ENCODE data around the gene RPP25L. TPM values are rescaled to one million over a fixed set of nuclear protein-coding genes. Genes with fewer than 3 reads are reported as not detected.

The RPP25L gene
- total RNA-seq, 2 donors from 2014 or later = 25.0 to 31.8 TPM

- peak; percentile 67 for ATAC-seq (replicated peaks in 1 of 2)
- no peak for DNase-seq
- Mint-ChIP-seq H3K9me3 (no peaks in the 10 kb centered on the region), H3K4me3 (no peak overlapping the region), H3K27ac (no peak overlapping the region), H3K4me1 (ENCODE audit: low read depth) (peaks cover 6% of the 10 kb centered on the region), H3K36me3 (ENCODE audit: insufficient read depth in 2 of 2) (no peaks in the 10 kb centered on the region), H3K27me3 (ENCODE audit: low read depth) (peaks cover 29% of the 10 kb centered on the region)
These were observed 39.3 kb downstream of the RPP25L start for GRCh38 chr9:34572628-34573027.

GRCh38 chr9:34572092-34572491 is 39.8 kb downstream of the RPP25L start:
- H3K9me3 Mint-ChIP-seq = no peaks in the 10 kb centered on the region
- H3K27ac Mint-ChIP-seq = no peak overlapping the region
- H3K27me3 Mint-ChIP-seq (ENCODE audit: low read depth) = peaks cover 29% of the 10 kb centered on the region
- no peak overlapping the region for H3K4me3 Mint-ChIP-seq
- ATAC-seq (replicated peaks in 1 of 2) = no peak
- DNase-seq = no peak
- peaks cover under 1% of the 10 kb centered on the region for H3K4me1 Mint-ChIP-seq (ENCODE audit: low read depth)
- no peaks in the 10 kb centered on the region for H3K36me3 Mint-ChIP-seq (ENCODE audit: insufficient read depth in 2 of 2)

GRCh38 chr9:34571481-34571810 is 40.5 kb downstream of the RPP25L start:
- no peaks in the 10 kb centered on the region for H3K4me1 Mint-ChIP-seq (ENCODE audit: low read depth)
- no peaks in the 10 kb centered on the region for H3K36me3 Mint-ChIP-seq (ENCODE audit: insufficient read depth in 2 of 2)
- no peak overlapping the region for H3K4me3 Mint-ChIP-seq
- peaks cover 29% of the 10 kb centered on the region for H3K27me3 Mint-ChIP-seq (ENCODE audit: low read depth)
- H3K27ac Mint-ChIP-seq = no peak overlapping the region
- no peaks in the 10 kb centered on the region for H3K9me3 Mint-ChIP-seq
- ATAC-seq (replicated peaks in 1 of 2) (no peak), DNase-seq (no peak)

- Mint-ChIP-seq H3K27ac (no peak overlapping the region), H3K4me1 (ENCODE audit: low read depth) (no peaks in the 10 kb centered on the region), H3K4me3 (no peak overlapping the region), H3K36me3 (ENCODE audit: insufficient read depth in 2 of 2) (no peaks in the 10 kb centered on the region), H3K9me3 (no peaks in the 10 kb centered on the region), H3K27me3 (ENCODE audit: low read depth) (peaks cover 24% of the 10 kb centered on the region)
- DNase-seq = no peak
- ATAC-seq (replicated peaks in 1 of 2) = no peak
These were observed 41.0 kb downstream of the RPP25L start for GRCh38 chr9:34570809-34571480.

- ATAC-seq (replicated peaks in 1 of 2) = no peak
- Mint-ChIP-seq H3K9me3 (no peaks in the 10 kb centered on the region), H3K36me3 (ENCODE audit: insufficient read depth in 2 of 2) (no peaks in the 10 kb centered on the region), H3K4me1 (ENCODE audit: low read depth) (no peaks in the 10 kb centered on the region), H3K27ac (no peak overlapping the region), H3K4me3 (no peak overlapping the region), H3K27me3 (ENCODE audit: low read depth) (peaks cover 20% of the 10 kb centered on the region)
- DNase-seq = no peak
These were observed 41.5 kb downstream of the RPP25L start for GRCh38 chr9:34570376-34570775.

GRCh38 chr9:34568774-34569173 is 43.1 kb downstream of the RPP25L start:
- Mint-ChIP-seq H3K27ac (no peak overlapping the region), H3K4me3 (no peak overlapping the region), H3K27me3 (ENCODE audit: low read depth) (peaks cover 31% of the 10 kb centered on the region), H3K9me3 (no peaks in the 10 kb centered on the region), H3K4me1 (ENCODE audit: low read depth) (no peaks in the 10 kb centered on the region), H3K36me3 (ENCODE audit: insufficient read depth in 2 of 2) (no peaks in the 10 kb centered on the region)
- DNase-seq (no peak), ATAC-seq (replicated peaks in 1 of 2) (no peak)

- Mint-ChIP-seq H3K9me3 (no peaks in the 10 kb centered on the region), H3K36me3 (ENCODE audit: insufficient read depth in 2 of 2) (no peaks in the 10 kb centered on the region), H3K4me3 (no peak overlapping the region), H3K4me1 (ENCODE audit: low read depth) (no peaks in the 10 kb centered on the region), H3K27me3 (ENCODE audit: low read depth) (peaks cover 37% of the 10 kb centered on the region), H3K27ac (no peak overlapping the region)
- ATAC-seq (replicated peaks in 1 of 2) (no peak), DNase-seq (no peak)
These were observed 43.8 kb downstream of the RPP25L start for GRCh38 chr9:34568133-34568532.

- Mint-ChIP-seq H3K36me3 (ENCODE audit: insufficient read depth in 2 of 2) (no peaks in the 10 kb centered on the region), H3K27me3 (ENCODE audit: low read depth) (peaks cover 40% of the 10 kb centered on the region), H3K9me3 (no peaks in the 10 kb centered on the region), H3K4me3 (no peak overlapping the region), H3K27ac (no peak overlapping the region), H3K4me1 (ENCODE audit: low read depth) (no peaks in the 10 kb centered on the region)
- DNase-seq = no peak
- ATAC-seq (replicated peaks in 1 of 2) = no peak
These were observed 44.9 kb downstream of the RPP25L start for GRCh38 chr9:34566972-34567371.

GRCh38 chr9:34566322-34566721 is 45.6 kb downstream of the RPP25L start:
- ATAC-seq (replicated peaks in 1 of 2) = no peak
- no peak overlapping the region for H3K27ac Mint-ChIP-seq
- H3K27me3 Mint-ChIP-seq (ENCODE audit: low read depth) = peaks cover 40% of the 10 kb centered on the region
- no peaks in the 10 kb centered on the region for H3K9me3 Mint-ChIP-seq
- no peaks in the 10 kb centered on the region for H3K36me3 Mint-ChIP-seq (ENCODE audit: insufficient read depth in 2 of 2)
- no peak for DNase-seq
- no peaks in the 10 kb centered on the region for H3K4me1 Mint-ChIP-seq (ENCODE audit: low read depth)
- no peak overlapping the region for H3K4me3 Mint-ChIP-seq

- Mint-ChIP-seq H3K27me3 (ENCODE audit: low read depth) (peaks cover 40% of the 10 kb centered on the region), H3K27ac (no peak overlapping the region), H3K9me3 (no peaks in the 10 kb centered on the region), H3K4me1 (ENCODE audit: low read depth) (no peaks in the 10 kb centered on the region), H3K4me3 (no peak overlapping the region), H3K36me3 (ENCODE audit: insufficient read depth in 2 of 2) (no peaks in the 10 kb centered on the region)
- no peak for DNase-seq
- ATAC-seq (replicated peaks in 1 of 2) = no peak
These were observed 46.0 kb downstream of the RPP25L start for GRCh38 chr9:34565856-34566255.

- no peaks in the 10 kb centered on the region for H3K4me1 Mint-ChIP-seq (ENCODE audit: low read depth)
- no peak for ATAC-seq (replicated peaks in 1 of 2)
- H3K9me3 Mint-ChIP-seq = no peaks in the 10 kb centered on the region
- H3K27me3 Mint-ChIP-seq (ENCODE audit: low read depth) = peaks cover 42% of the 10 kb centered on the region
- no peaks in the 10 kb centered on the region for H3K36me3 Mint-ChIP-seq (ENCODE audit: insufficient read depth in 2 of 2)
- no peak for DNase-seq
- no peak overlapping the region for H3K27ac Mint-ChIP-seq
- no peak overlapping the region for H3K4me3 Mint-ChIP-seq
These were observed 47.3 kb downstream of the RPP25L start for GRCh38 chr9:34564617-34565016.

GRCh38 chr9:34563262-34563661 is 48.6 kb downstream of the RPP25L start:
- no peak for DNase-seq
- ATAC-seq (replicated peaks in 1 of 2) = no peak
- Mint-ChIP-seq H3K4me3 (no peak overlapping the region), H3K9me3 (no peaks in the 10 kb centered on the region), H3K27me3 (ENCODE audit: low read depth) (peaks cover 40% of the 10 kb centered on the region), H3K4me1 (ENCODE audit: low read depth) (no peaks in the 10 kb centered on the region), H3K36me3 (ENCODE audit: insufficient read depth in 2 of 2) (no peaks in the 10 kb centered on the region), H3K27ac (no peak overlapping the region)

GRCh38 chr9:34562135-34562745 is 49.7 kb downstream of the RPP25L start:
- peaks cover 41% of the 10 kb centered on the region for H3K27me3 Mint-ChIP-seq (ENCODE audit: low read depth)
- DNase-seq = peak; percentile 28 to 40
- no peak overlapping the region for H3K27ac Mint-ChIP-seq
- no peak for ATAC-seq (replicated peaks in 1 of 2)
- H3K36me3 Mint-ChIP-seq (ENCODE audit: insufficient read depth in 2 of 2) = no peaks in the 10 kb centered on the region
- no peak overlapping the region for H3K4me3 Mint-ChIP-seq
- H3K4me1 Mint-ChIP-seq (ENCODE audit: low read depth) = no peaks in the 10 kb centered on the region
- H3K9me3 Mint-ChIP-seq = no peaks in the 10 kb centered on the region

- Mint-ChIP-seq H3K27ac (no peak overlapping the region), H3K4me3 (no peak overlapping the region), H3K4me1 (ENCODE audit: low read depth) (no peaks in the 10 kb centered on the region), H3K9me3 (no peaks in the 10 kb centered on the region), H3K27me3 (ENCODE audit: low read depth) (peaks cover 34% of the 10 kb centered on the region), H3K36me3 (ENCODE audit: insufficient read depth in 2 of 2) (no peaks in the 10 kb centered on the region)
- DNase-seq (no peak), ATAC-seq (replicated peaks in 1 of 2) (no peak)
These were observed 51.2 kb downstream of the RPP25L start for GRCh38 chr9:34560599-34561214.
